NCI-H82 treated with DMSO at 0.1 percent for 48 hours (cell line): ENCODE measurements around the gene RGL4.

Source experiments
- DNase-seq: peaks from one replicate; lab custom pipeline; 2025; ENCODE audit not compliant: unreplicated experiment; lab: John Stamatoyannopoulos, UW

Gene RGL4

DNA sequence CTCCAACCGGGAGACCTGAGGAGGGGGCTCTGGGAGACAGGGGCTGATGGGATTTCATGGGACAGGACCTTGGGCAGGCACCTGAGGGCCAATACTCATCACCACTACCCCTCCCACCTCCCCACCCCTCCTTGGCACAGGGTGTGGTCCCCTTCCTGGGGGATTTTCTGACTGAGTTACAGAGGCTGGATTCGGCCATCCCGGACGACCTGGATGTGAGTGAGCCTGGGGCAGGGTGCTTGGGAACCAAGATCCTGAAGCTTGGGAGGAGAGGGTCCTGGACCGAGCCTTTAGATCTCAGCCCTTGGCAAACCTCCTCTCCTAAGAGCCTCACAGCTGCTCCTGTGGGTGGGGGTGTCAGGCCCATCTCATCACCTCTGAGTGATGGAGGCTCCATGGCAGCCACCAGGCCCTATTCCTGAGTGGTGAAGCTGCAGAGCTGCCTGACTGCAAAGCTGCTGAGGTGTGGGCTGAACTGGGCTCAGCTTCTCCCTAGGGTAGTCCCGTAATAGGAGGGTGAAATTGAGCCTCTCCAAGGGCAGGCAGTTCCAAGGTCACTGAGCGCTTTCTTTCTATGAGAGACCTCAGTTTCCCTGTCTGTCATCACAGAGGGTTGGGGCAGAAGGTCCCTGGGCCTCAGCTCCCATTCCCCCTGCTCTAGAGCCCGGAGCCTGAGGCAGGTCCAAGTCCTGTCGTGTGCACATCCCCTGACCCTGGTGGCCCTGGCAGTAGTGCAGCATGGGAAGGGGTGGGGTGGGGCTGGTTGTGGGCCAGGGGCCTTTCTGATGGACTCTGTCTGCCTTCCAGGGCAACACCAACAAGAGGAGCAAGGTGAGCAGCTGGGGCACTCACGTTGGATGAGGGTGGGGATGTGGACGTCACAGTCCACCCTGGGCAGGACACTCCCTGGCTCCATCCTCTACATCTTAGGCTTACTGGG is 6.5 kb downstream of the RGL4 start:
- no peak for DNase-seq

DNA sequence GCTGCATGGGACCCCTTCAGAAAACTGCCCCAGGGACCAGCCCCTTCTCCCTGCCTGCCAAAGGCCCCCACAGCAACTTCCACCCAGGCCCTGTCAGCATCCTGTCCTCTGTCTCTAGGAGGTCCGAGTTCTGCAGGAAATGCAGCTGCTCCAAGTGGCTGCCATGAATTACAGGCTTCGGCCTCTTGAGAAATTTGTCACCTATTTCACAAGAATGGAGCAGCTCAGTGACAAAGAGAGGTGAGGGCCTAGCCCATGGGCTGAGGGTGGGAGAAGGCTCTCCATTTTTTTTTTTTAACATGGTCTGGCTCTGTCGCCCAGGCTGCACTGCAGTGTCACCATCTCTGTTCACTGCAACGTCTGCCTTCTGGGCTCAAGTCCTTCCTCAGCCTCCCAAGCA is 7.3 kb downstream of the RGL4 start:
- no peak for DNase-seq

DNA sequence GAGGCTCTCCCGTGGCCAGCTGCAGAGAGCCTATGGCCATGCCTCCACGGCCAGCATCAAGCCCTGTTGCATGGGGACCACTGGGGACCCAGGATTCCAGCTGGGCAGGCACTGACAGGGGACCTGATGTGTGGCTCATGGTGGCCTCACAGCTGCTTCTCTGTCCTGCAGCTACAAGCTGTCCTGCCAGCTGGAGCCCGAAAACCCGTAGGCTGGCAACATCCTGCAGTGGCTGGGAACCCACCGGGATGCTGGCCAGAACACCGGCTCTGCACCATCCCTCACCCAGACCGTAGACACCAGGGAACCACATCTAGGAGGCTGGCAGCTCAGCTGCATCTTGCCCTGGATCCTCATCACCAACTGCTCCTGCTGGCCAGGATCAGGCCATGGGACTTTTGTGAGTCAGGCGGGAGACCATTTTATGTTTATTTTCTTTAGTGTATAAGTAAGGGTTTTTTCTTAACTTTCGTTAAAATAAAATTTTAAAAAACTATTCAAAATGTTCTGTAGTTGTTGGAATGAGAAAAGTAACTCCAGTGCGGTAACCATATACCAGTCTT is 7.9 kb downstream of the RGL4 start:
- no peak for DNase-seq

DNA sequence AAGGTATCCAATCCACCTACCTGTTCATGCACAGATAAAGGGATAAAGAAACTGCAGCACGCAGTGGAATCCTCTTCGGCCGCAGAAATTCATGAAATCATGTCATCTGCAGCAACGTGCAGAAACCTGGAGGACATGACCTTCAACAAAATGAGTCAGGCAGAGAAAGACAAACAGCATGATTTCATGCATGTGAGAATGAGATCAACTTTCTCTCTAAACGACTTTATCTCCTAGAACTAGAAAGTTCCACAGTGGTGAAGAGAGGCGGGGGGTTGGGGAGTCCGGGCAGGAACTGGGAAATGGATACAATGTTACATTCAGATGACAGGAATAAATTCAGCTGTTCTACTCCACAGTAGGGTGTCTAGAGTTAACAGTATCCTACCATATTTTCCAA is 9.9 kb downstream of the RGL4 start:
- DNase-seq: no peak

DNA sequence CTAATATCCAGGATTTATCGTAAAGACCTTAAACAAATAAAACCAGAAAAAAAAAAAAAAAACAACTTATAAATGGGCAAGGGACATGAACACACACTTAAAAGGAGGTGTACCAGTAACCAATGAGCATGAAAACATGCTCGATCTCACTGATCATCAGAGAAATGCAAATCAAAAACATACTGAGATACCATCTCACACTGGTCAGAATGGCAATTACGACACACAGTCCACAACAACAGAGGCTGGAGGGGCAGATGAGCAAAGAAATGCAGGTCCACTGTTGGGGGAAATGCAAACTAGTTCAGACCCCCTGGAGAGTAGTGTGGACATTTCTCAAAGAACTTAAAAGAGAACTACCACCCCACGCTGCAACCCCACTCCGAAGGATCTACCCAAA is 13.2 kb downstream of the RGL4 start:
- no peak for DNase-seq

DNA sequence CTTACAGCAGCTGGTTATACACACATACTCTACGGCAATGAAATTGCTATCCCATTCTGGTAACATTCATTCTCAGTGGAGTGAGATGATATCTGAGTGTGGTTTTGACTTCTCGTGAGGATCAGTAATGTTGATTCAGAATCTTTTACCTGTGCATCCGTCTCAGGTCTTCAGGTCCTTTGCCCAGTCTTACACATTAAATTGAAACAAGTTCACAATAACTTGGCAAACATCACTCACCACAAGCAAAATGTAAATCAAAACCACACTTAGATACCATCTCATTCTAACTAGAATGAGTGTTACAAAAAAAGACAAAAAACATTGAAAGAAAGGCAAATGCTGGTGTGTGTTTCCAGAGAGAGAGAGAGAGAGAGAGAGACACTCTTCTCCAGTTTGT is 14.0 kb downstream of the RGL4 start:
- DNase-seq: no peak

DNA sequence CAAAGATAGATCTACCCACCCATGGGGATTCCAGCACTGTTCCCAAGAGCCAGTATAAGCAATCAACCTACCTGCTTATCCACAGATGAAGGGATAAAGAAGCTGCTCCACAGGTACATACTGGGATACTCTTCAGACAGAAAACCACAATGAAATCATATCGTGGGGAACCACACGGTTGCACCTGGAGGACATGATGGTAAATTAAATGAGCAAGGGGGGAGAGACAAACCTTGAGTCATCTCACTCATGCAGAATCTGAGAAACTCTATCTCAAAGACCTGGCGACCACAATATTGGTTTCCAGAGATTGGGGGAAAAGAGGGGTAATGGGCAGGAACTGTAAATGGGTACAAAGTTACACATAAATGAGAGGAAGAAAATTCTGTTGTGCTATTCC is 14.5 kb downstream of the RGL4 start:
- DNase-seq: no peak

DNA sequence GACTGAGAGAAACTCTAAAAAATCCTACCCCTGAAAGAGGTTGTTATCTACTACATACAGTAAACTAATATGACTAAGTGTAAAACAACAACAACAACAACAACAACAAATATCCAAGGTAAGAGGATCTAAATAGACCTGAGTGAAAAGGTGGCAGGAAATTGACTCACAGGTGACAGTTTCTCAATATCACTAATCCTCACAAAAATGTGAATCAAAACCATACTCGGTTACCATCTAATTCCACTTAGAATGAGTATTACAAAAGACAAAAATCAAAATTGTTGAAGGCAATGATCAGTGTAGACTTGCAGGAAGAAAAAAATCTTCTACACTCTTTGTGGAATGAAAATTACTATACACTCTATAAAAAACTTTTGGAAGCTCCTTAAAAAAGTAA is 17.5 kb downstream of the RGL4 start:
- no peak for DNase-seq

DNA sequence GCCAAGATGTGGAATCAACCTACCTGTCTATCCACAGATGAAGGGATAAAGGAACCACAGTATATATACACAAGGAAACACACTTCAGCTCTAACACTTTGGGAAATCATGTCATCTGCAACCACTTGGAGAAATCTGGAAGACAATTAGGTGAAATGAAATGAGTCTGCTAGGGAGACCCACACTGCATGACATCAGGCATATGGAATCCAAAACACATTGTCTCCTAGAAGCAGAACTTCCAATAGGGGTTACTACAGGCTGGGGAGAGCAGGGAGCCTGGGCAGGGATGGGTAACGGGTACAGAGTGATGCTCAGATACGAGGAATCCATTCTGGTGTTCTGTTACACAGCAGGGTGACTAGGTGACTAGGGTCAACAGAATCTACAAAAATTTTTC is 18.3 kb downstream of the RGL4 start:
- no peak for DNase-seq

DNA sequence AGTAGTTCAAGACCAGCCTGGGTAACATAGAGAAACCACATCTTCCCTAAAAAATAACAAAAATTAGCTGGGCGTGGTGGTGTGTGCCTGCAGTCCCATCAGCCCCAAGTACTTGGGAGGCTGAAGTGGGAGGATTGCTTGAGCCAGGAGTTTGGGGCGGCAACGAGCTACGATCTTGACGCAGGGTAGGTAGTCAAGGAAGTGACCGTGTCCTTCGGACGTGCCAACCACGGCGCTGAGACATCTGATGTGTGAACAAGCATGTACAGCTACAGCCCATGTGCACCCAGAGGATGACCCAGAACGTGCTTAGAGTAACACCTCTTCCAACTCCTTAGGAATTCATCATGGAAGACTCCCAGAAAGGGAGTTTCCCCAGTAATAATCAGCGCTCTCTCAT is 21.4 kb downstream of the RGL4 start:
- no peak for DNase-seq

DNA sequence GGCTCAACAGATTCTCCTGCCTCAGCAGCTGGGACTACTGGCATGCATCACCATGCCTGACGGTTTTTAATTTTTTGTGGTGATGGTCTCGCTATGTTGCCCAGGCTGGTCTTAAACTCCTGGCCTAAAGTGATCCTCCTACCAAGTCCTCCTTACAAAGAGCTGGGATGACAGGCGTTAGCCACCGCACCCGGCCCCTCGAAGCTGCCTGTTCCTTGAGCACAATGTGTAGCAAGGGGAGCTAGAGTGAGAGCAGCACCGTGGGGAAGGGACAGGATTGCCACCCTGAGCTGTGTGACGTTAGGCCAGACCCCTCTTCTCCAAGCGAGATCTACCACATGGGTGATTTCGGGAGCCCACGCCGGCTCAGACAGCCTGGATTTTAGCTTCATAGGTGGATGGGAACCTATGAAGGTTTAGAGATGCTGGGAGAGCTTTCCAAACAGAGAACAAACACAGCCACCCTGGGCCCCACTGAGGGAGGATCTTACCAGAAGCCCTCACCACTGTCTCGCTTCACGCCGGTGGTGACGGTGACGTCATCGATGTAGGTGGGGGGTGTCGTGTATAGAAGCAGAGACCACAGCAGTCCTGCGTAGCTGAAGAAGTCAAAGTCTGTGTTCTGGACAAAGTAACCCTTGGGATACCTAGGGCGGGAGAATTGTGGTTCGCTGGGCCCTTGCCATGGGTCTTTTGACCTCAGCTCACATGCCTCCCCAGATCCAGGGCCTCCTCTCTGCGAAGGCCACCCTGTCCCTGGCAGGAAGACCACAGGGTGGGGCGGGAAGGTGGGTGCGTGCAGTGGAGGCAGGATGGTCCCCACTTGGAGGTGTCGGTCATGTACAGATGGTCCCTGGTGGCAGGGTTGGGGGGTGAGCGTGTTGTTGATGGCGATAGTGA is 23.1 kb downstream of the RGL4 start:
- no peak for DNase-seq

DNA sequence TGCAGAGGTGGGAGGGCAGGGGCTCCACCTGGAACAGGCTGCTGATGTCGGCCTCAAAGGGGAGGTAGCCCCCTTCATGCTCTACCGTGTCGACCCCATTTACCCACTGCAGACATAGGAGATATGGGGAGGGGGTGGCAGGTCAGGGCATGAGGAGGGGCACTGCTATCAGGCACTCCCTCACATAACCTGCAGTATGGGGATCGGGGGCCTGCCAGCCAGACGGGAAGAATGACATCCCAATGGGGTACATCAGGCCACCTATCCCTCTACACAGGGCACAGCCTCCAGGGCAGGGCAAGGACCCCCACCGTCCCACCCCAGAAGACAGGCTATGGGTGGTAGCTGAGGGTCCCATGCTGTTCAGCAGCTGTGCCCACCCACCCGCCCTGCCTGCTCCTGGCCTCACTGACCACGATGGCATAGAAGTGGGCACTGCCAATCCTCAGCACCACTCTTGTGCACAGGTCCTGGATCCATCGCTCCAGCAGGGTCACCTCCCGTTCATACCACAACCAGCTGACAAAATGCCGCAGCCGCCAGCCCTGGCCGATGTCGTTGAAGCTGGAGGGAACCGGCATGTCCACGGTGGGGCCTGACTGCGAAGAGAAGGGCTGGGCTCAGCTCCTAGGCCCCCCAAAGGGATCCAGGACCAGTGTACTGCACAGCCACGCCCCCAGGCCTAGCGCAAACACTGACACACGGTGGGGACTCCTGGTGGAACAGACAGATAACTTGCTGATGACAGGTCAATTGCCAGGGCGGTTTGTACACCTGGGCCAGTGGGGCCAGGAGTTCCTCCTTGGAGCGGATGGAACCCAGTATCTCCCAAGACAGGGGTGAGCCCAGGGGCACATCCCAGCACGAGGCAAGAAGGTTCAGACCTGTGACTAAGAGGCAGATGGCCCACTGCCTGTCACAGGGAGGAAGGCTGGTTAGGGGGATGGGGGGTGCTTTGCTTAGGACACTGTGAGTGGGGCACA is 24.1 kb downstream of the RGL4 start:
- DNase-seq: no peak

DNA sequence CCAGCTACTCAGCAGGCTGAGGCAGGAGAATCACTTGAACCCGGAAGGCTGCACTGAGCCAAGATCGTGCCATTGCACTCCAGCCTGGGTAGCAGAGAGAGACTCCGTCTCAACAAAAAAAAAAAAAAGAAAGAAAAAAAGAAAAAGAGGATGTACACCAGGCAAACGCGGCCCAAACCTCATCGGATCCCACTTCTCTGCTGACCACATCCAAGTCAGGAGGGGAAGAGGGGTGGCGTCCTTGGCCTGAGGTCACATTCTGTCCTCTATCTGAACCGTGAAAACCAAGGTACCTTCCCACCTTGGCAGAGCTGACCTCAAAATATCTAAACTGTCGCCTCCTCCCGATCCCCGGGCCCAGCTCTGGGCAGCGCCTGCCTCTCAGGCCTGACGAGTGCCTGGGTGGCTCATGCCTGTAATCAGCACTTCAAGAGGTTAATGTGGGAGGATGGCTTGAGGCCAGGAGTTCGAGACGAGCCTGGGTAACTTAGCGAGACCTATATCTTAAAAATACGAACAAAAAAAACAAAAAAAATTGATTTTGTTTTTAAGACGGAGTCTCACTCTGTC is 25.1 kb downstream of the RGL4 start:
- no peak for DNase-seq

DNA sequence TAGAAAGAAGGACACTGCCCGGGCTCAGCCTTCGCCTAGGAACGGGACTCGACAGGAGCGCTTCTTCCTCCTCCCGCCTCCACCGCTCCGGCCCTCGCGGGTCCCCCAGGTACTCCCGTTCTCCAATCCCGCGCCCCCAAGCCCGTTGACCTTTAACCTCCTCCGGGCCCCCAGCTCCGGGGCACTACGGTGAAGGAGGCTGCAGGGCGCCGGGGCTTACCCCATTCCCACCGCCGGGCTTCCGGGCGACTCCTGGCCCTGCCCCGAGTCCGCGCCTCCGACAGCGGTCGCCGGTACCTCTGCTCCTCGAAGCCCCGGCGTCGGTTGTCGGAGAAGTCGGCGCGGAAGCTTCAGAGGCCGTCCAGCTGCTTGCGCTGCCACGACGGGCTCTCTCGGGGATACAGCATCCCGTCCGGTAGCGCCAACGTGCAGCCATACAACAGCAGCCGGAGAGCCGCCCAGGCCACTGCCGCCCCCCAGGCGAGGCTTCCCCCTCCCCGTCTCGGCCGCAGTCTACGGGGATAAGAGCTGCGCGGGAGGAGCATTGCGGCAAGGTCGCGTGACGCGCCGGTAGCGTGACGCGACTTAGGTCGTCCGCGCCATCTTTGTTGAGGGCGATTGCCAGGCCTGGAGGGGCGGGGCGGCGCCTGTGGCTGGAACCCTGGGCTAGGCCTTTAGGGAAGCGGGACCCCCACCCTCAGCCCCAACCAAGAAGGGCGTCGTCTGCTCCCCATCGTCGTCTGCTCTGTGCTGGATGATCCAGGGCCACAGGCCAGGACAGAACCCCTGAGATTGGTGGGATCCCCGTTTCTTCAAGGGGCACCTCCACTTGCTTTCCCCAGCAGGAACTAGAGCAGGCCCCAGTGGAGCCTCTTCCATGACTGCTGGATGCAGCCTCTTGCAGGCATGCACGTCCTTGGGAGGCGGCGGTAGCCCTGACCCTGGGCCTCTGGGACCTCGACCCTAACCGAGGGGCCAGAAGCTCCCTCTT is 26.3 kb downstream of the RGL4 start:
- peak; percentile 49 for DNase-seq

DNA sequence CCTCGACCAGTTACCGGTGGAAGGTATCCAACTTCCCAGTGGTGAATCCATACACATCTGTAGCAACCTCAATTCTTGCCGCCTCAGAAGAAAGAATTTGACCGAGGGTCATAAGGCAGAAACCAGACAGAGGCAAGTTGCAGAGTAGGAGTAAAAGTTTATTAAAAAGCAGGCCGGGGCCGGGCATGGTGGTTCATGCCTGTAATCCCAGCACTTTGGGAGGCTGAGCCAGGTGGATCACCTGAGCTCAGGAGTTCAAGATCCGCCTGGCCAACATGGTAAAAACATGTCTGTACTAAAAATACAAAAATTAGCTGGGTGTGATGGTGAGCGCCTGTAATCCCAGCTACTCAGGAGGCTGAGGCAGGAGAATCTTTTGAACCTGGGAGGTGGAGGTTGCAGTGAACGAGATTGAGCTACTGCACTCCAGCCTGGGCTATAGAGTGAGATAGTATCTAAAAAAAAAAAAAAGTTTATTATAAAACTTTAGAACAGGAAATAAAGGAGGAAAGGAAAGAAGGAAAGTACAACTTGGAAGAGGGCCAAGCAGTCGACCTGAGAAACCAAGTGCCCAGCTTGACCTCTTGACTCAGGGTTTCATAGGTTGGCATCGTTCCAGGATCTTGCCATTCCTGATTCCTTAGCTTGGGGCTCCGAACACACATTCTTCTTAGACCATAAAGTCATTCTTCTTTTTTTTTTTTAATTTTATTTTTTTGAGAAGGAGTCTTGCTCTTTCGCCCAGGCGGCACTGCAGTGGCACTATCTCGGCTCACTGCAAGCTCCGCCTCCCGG is 27.8 kb downstream of the RGL4 start:
- no peak for DNase-seq

DNA sequence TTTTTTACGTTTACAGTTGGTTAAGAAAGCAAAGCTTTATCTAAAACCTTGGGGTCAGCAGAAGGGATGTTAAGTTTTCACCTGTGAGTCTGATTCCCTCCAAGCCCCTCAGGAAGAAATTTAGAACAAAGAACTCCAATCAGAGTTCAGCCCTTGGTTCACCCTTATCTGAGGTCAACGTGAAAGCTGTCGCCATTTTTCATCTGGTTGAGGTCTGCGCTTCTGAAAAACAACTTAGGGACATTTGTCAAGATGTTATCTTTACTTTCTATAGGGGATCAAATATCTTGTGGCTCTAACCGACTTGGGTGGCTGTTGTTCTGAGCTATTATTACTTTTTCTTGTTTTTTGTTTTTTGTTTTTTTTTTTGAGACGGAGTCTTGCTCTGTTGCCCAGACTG is 30.0 kb downstream of the RGL4 start:
- no peak for DNase-seq

DNA sequence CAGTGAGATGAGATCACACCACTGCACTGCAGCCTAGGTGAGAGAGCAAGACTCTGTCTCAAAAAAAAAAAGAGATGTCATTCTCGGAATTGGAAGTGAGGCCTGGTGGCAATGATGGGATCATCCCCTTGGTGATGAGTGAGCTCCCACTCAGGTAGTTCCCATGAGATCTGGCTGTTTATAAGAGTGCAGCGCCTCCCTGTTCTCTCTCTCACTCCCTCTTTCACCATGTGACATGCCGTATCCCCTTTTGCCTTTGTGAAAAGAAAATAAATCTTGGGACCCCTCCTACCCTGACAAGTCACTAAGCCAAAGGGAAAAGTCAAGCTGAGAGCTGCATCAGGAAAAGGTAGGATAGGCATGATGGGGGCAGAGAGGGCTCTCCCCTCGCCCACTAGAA is 31.3 kb downstream of the RGL4 start:
- no peak for DNase-seq

DNA sequence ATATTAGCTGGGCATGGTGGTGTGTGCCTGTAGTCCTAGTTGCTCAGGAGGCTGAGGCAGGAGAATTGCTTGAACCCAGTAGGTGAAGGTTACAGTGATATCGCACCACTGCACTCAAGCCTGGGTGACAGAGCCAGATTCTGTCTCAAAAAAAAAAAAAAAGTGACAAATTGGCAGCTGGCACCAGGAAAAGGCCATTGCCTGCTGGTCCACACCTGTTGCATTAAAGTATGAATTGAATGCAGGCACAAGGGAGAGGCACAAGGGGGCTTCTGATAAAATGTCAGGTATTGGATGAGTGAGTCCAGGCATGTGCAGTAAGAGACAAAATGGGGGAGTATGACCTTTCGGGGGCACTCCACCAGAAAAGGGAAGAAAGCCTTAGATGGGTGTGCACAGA is 31.9 kb downstream of the RGL4 start:
- no peak for DNase-seq
